Glomerular visceral epithelial cell (primary cell): ENCODE data around the gene PNMA3.
"Not testable (repeated sequence)": the region's sequence is repeated elsewhere in the genome, so short reads cannot be mapped to it uniquely, and the experiment has no call there.

ENCODE experiments used
- DNase-seq: peaks from one replicate; pipeline ENCODE4 v3.0.0-alpha.2; 2016; ENCODE audit errors: extremely low spot score

Gene PNMA3

GRCh38 chrX:153055871-153056749 lies at the start of gene PNMA3:
PNMA3 (plus strand) TSS chrX:153056470; CDS start chrX:153057056, 586 bp downstream.
- no peak for DNase-seq

GRCh38 chrX:153017174-153017573 lies 39.1 kb upstream of the PNMA3 start:
- not testable (repeated sequence) for DNase-seq

- no peak for DNase-seq
Measured at GRCh38 chrX:153019166-153019565, 37.1 kb upstream of the PNMA3 start.

GRCh38 chrX:153026501-153026900 lies 29.8 kb upstream of the PNMA3 start:
- not testable (repeated sequence) for DNase-seq

GRCh38 chrX:153028487-153028886 lies 27.8 kb upstream of the PNMA3 start:
- DNase-seq = not testable (repeated sequence)

- DNase-seq = no peak
Measured at GRCh38 chrX:153029162-153029561, 27.1 kb upstream of the PNMA3 start.

GRCh38 chrX:153029875-153030274 lies 26.4 kb upstream of the PNMA3 start:
- DNase-seq = no peak

- DNase-seq = no peak
Measured at GRCh38 chrX:153030801-153031200, 25.5 kb upstream of the PNMA3 start.

GRCh38 chrX:153032397-153033118 lies 23.7 kb upstream of the PNMA3 start:
- DNase-seq = peak; percentile 46

- DNase-seq = no peak
Measured at GRCh38 chrX:153049093-153049492, 7.2 kb upstream of the PNMA3 start.

GRCh38 chrX:153052534-153052933 lies 3.7 kb upstream of the PNMA3 start:
- DNase-seq = no peak

GRCh38 chrX:153057281-153057680 lies 1.0 kb downstream of the PNMA3 start:
- DNase-seq = no peak

- no peak for DNase-seq
Measured at GRCh38 chrX:153059191-153060094, 3.2 kb downstream of the PNMA3 start.

GRCh38 chrX:153060095-153060445 lies 3.8 kb downstream of the PNMA3 start:
- no peak for DNase-seq

GRCh38 chrX:153061732-153062131 lies 5.5 kb downstream of the PNMA3 start:
- DNase-seq = peak; percentile 1

- DNase-seq = no peak
Measured at GRCh38 chrX:153063315-153063714, 7.0 kb downstream of the PNMA3 start.

- no peak for DNase-seq
Measured at GRCh38 chrX:153064061-153064460, 7.8 kb downstream of the PNMA3 start.

GRCh38 chrX:153065389-153065788 lies 9.1 kb downstream of the PNMA3 start:
- no peak for DNase-seq

GRCh38 chrX:153066402-153066801 lies 10.1 kb downstream of the PNMA3 start:
- not testable (repeated sequence) for DNase-seq

- not testable (repeated sequence) for DNase-seq
Measured at GRCh38 chrX:153071909-153072583, 15.8 kb downstream of the PNMA3 start, which contains the start of gene PNMA6A. PNMA6A (plus strand) TSS chrX:153072454; CDS start chrX:153073063, 609 bp downstream.

- DNase-seq = not testable (repeated sequence)
Measured at GRCh38 chrX:153073331-153073730, 17.1 kb downstream of the PNMA3 start.
